ENCODE data around the gene TMEM163.
"Not testable (repeated sequence)": the region's sequence is repeated elsewhere in the genome, so short reads cannot be mapped to it uniquely, and the experiment has no call there.

TMEM163 gene

GRCh38 chr2:134762508-134762907 is 43.7 kb upstream of the TMEM163 start:
- Mint-ChIP-seq H3K4me1 (no peaks in the 10 kb centered on the region), H3K4me3 (no peak overlapping the region), H3K9me3 (no peaks in the 10 kb centered on the region), H3K36me3 (ENCODE audit: low read depth) (no peaks in the 10 kb centered on the region), H3K27ac (no peak overlapping the region), H3K27me3 (ENCODE audit: low read depth) (peaks cover 7% of the 10 kb centered on the region)
- TF ChIP-seq CTCF (IDR thresholded peaks at IDR 0.05; ENCODE audit: unreplicated experiment in 3 of 3) = no peak

GRCh38 chr2:134760385-134760784 is 41.6 kb upstream of the TMEM163 start:
- H3K4me3 Mint-ChIP-seq = no peak overlapping the region

GRCh38 chr2:134758633-134759032 is 39.8 kb upstream of the TMEM163 start:
- Mint-ChIP-seq H3K9me3 (peaks cover 2% of the 10 kb centered on the region), H3K27ac (no peak overlapping the region), H3K4me1 (no peaks in the 10 kb centered on the region), H3K36me3 (ENCODE audit: low read depth) (no peaks in the 10 kb centered on the region), H3K27me3 (ENCODE audit: low read depth) (peaks cover 6% of the 10 kb centered on the region), H3K4me3 (no peak overlapping the region)
- TF ChIP-seq CTCF (IDR thresholded peaks at IDR 0.05; ENCODE audit: unreplicated experiment in 3 of 3) = no peak

More at GRCh38 chr2:134760385-134760784, 41.6 kb upstream of the TMEM163 start:
- H3K36me3 Mint-ChIP-seq (ENCODE audit: low read depth) = no peaks in the 10 kb centered on the region
- H3K9me3 Mint-ChIP-seq = peaks cover 2% of the 10 kb centered on the region
- peaks cover 7% of the 10 kb centered on the region for H3K27me3 Mint-ChIP-seq (ENCODE audit: low read depth)
- TF ChIP-seq CTCF (IDR thresholded peaks at IDR 0.05; ENCODE audit: unreplicated experiment in 3 of 3) = no peak
- no peaks in the 10 kb centered on the region for H3K4me1 Mint-ChIP-seq
- H3K27ac Mint-ChIP-seq = no peak overlapping the region

GRCh38 chr2:134751981-134752380 is 33.2 kb upstream of the TMEM163 start:
- H3K27me3 Mint-ChIP-seq (ENCODE audit: low read depth); H3K4me3 Mint-ChIP-seq; H3K27ac Mint-ChIP-seq; H3K36me3 Mint-ChIP-seq (ENCODE audit: low read depth); H3K4me1 Mint-ChIP-seq: not testable (repeated sequence)
- peaks cover 11% of the 10 kb centered on the region for H3K9me3 Mint-ChIP-seq

GRCh38 chr2:134745546-134745945 is 26.7 kb upstream of the TMEM163 start:
- no peak overlapping the region for H3K27ac Mint-ChIP-seq
- H3K9me3 Mint-ChIP-seq = peaks cover 7% of the 10 kb centered on the region
- H3K36me3 Mint-ChIP-seq (ENCODE audit: low read depth) = no peaks in the 10 kb centered on the region
- H3K27me3 Mint-ChIP-seq (ENCODE audit: low read depth) = peaks cover 4% of the 10 kb centered on the region
- H3K4me1 Mint-ChIP-seq = no peaks in the 10 kb centered on the region
- H3K4me3 Mint-ChIP-seq = no peak overlapping the region
- no peak for TF ChIP-seq CTCF (IDR thresholded peaks at IDR 0.05; ENCODE audit: unreplicated experiment in 3 of 3)

- H3K4me1 Mint-ChIP-seq = no peaks in the 10 kb centered on the region
- peaks cover 7% of the 10 kb centered on the region for H3K9me3 Mint-ChIP-seq
- H3K4me3 Mint-ChIP-seq = no peak overlapping the region
- no peak for TF ChIP-seq CTCF (IDR thresholded peaks at IDR 0.05; ENCODE audit: unreplicated experiment in 3 of 3)
- no peak overlapping the region for H3K27ac Mint-ChIP-seq
- H3K36me3 Mint-ChIP-seq (ENCODE audit: low read depth) = no peaks in the 10 kb centered on the region
- peaks cover 4% of the 10 kb centered on the region for H3K27me3 Mint-ChIP-seq (ENCODE audit: low read depth)
Observed at GRCh38 chr2:134745023-134745422, 26.2 kb upstream of the TMEM163 start.

All from nephron (organoid).